ENCODE measurements around the gene ABHD17C. TPM values are rescaled to one million over a fixed set of nuclear protein-coding genes. Genes with fewer than 3 reads are reported as not detected.

The ABHD17C gene
- total and polyA plus RNA-seq, 2 donors (not counting 3 experiments of a cell fraction or from before 2014, with no cell fraction given), result 5.9 to 10.9 TPM

DNA sequence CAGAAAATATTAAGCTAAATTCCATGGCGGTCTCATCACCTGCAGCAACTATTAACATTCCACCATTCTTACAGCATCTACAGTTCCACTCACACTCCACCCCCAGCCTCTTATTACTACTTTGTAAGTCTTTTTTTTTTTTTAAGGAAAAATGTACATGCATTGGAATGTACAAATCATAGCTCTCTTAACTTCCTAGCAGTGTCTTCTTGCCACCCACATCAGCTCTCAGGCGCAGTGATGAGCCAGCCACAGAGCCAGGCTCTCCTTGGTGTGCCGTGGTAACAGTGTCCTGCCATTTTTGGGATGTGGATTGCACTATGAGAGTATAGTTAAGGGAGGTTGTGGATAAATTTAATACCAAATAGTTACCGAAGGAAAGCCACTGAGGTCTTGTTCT lies 17.8 kb downstream of the ABHD17C start:
- Histone ChIP-seq H3K9me1 (replicated peaks; ENCODE audit: control insufficient read depth, extremely low read depth, insufficient read depth, low read length) (no peaks in the 10 kb centered on the region), H3K9ac (replicated peaks; ENCODE audit: extremely low read depth, insufficient read depth, low read length) (no peak overlapping the region), H2AFZ (ENCODE audit: low read depth, low read length) (no peak overlapping the region), H3K4me3 (replicated peaks in 1 of 3; ENCODE audit: insufficient read depth in 1 of 3, low read depth in 1 of 3, low read length in 3 of 3) (no peak overlapping the region), H3K36me3 (ENCODE audit: control insufficient read depth in 2 of 2, extremely low read depth in 1 of 2, insufficient read depth in 2 of 2, low read length in 2 of 2) (no peaks in the 10 kb centered on the region), H3K4me1 (ENCODE audit: control insufficient read depth, extremely low read depth, insufficient read depth, low read length) (no peaks in the 10 kb centered on the region), H3K4me2 (ENCODE audit: insufficient read depth, low read length) (no peak overlapping the region), H3K79me2 (ENCODE audit: control insufficient read depth, insufficient read depth, low read length) (peaks cover 28% of the 10 kb centered on the region), H4K20me1 (replicated peaks; ENCODE audit: control insufficient read depth, extremely low read depth, insufficient read depth, low read length) (no peaks in the 10 kb centered on the region), H3K27ac (ENCODE audit: insufficient read depth, low read depth, low read length) (no peak overlapping the region), H3K9me3 (replicated peaks; ENCODE audit: control insufficient read depth, insufficient read depth, low read length) (no peaks in the 10 kb centered on the region), H3K27me3 (ENCODE audit: control insufficient read depth in 2 of 2, insufficient read depth in 2 of 2, low read length in 2 of 2) (no peaks in the 10 kb centered on the region)
- dilution Hi-C loops (cut with MboI; ENCODE audit: extremely low pct_ligation_motif_present, low sequenced_read_pairs), result loop anchor here (25.0 kb wide), 1 partner anchor 151 kb away; no protein-coding TSS in a partner anchor
- no peak for FAIRE-seq
- no peak for DNase-seq (ENCODE audit: low read depth, low spot score)
- TF ChIP-seq POLR2A (IDR thresholded peaks at IDR 0.05; ENCODE audit: low read depth, low read length) (no peak), FOS (IDR thresholded peaks at IDR 0.05; ENCODE audit: borderline replicate concordance, insufficient read depth, low read length) (no peak)
- TF ChIP-seq, protein P1, sequence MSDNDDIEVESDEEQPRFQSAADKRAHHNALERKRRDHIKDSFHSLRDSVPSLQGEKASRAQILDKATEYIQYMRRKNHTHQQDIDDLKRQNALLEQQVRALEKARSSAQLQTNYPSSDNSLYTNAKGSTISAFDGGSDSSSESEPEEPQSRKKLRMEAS (IDR thresholded peaks at IDR 0.05; ENCODE audit: insufficient read depth, insufficient read length), result no peak
- CTCF ChIA-PET, result interaction anchor here (2.5 kb wide), 1 partner anchor 145 kb away, joined by 9 read pairs; no protein-coding TSS in a partner anchor
- POLR2A ChIA-PET, result no interaction called here
- no TSS peak for BruUV-seq (replicated peaks)
- intact Hi-C loops (cut with micrococcal nuclease), result no loop called here

DNA sequence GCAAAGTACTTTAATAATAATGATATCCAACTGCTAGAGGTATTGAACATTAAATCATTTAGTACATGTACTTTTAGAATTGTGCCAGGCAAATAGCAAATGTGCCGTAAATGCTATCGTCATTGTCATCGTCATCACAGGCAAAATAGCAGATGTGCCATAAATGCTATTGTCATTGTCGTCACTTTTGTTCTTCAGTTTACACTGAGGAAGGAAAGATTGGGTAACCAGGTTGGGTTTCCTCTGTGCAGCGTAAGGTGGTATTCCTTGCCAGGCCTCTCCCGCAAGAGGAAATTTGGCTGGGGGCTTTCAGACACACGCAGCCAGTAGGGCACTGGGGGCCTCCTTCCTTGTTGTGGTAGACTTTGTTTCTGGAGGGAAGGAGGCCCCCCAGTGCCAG lies 26.4 kb downstream of the ABHD17C start:
- FAIRE-seq (no peak), DNase-seq (ENCODE audit: low read depth, low spot score) (no peak)
- CTCF ChIA-PET, result no interaction called here
- Histone ChIP-seq H4K20me1 (replicated peaks; ENCODE audit: control insufficient read depth, extremely low read depth, insufficient read depth, low read length) (no peaks in the 10 kb centered on the region), H3K79me2 (ENCODE audit: control insufficient read depth, insufficient read depth, low read length) (peaks cover 20% of the 10 kb centered on the region), H2AFZ (ENCODE audit: low read depth, low read length) (no peak overlapping the region), H3K4me1 (ENCODE audit: control insufficient read depth, extremely low read depth, insufficient read depth, low read length) (no peaks in the 10 kb centered on the region), H3K9me1 (replicated peaks; ENCODE audit: control insufficient read depth, extremely low read depth, insufficient read depth, low read length) (no peaks in the 10 kb centered on the region), H3K9ac (replicated peaks; ENCODE audit: extremely low read depth, insufficient read depth, low read length) (no peak overlapping the region), H3K9me3 (replicated peaks; ENCODE audit: control insufficient read depth, insufficient read depth, low read length) (no peaks in the 10 kb centered on the region), H3K4me2 (ENCODE audit: insufficient read depth, low read length) (no peak overlapping the region), H3K36me3 (ENCODE audit: control insufficient read depth in 2 of 2, extremely low read depth in 1 of 2, insufficient read depth in 2 of 2, low read length in 2 of 2) (no peaks in the 10 kb centered on the region), H3K27me3 (ENCODE audit: control insufficient read depth in 2 of 2, insufficient read depth in 2 of 2, low read length in 2 of 2) (no peaks in the 10 kb centered on the region), H3K27ac (ENCODE audit: insufficient read depth, low read depth, low read length) (no peak overlapping the region), H3K4me3 (replicated peaks in 1 of 3; ENCODE audit: insufficient read depth in 1 of 3, low read depth in 1 of 3, low read length in 3 of 3) (no peak overlapping the region)
- intact Hi-C loops (cut with micrococcal nuclease), result no loop called here
- POLR2A ChIA-PET, result no interaction called here
- dilution Hi-C loops (cut with MboI; ENCODE audit: extremely low pct_ligation_motif_present, low sequenced_read_pairs), result loop anchor here (25.0 kb wide), 1 partner anchor 159 kb away; no protein-coding TSS in a partner anchor
- TF ChIP-seq GATA2 (IDR thresholded peaks at IDR 0.05; ENCODE audit: insufficient read depth, insufficient read length, low read depth, low read length) (no peak), JUN (IDR thresholded peaks at IDR 0.05; ENCODE audit: borderline replicate concordance, insufficient read depth, insufficient read length, low read depth) (no peak), POLR2A (IDR thresholded peaks at IDR 0.05; ENCODE audit: low read depth, low read length) (no peak), POLR2AphosphoS5 (IDR thresholded peaks at IDR 0.05; ENCODE audit: insufficient read depth, low read depth, low read length) (no peak), EZH2 (IDR thresholded peaks at IDR 0.05; ENCODE audit: borderline replicate concordance, low read depth, low read length, severe bottlenecking) (no peak), FOS (IDR thresholded peaks at IDR 0.05; ENCODE audit: borderline replicate concordance, insufficient read depth, low read length) (no peak), MYC (IDR thresholded peaks at IDR 0.05; ENCODE audit: low read depth, low read length) (no peak)
- TF ChIP-seq, protein P2, sequence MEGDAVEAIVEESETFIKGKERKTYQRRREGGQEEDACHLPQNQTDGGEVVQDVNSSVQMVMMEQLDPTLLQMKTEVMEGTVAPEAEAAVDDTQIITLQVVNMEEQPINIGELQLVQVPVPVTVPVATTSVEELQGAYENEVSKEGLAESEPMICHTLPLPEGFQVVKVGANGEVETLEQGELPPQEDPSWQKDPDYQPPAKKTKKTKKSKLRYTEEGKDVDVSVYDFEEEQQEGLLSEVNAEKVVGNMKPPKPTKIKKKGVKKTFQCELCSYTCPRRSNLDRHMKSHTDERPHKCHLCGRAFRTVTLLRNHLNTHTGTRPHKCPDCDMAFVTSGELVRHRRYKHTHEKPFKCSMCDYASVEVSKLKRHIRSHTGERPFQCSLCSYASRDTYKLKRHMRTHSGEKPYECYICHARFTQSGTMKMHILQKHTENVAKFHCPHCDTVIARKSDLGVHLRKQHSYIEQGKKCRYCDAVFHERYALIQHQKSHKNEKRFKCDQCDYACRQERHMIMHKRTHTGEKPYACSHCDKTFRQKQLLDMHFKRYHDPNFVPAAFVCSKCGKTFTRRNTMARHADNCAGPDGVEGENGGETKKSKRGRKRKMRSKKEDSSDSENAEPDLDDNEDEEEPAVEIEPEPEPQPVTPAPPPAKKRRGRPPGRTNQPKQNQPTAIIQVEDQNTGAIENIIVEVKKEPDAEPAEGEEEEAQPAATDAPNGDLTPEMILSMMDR (IDR thresholded peaks at IDR 0.05; ENCODE audit: extremely low read depth in 1 of 2, insufficient read depth in 1 of 2, low read depth in 1 of 2, low read length in 2 of 2), result no peak
- TF ChIP-seq, protein P1 (IDR thresholded peaks at IDR 0.05; ENCODE audit: insufficient read depth, insufficient read length), result no peak
- no TSS peak for BruUV-seq (replicated peaks)

Data from endothelial cell of umbilical vein (primary cell).